ENCODE data around the gene DCAKD. TPM values are rescaled to one million over a fixed set of nuclear protein-coding genes. Genes with fewer than 3 reads are reported as not detected.
"Not testable (repeated sequence)": the region's sequence is repeated elsewhere in the genome, so short reads cannot be mapped to it uniquely, and the experiment has no call there.

Gene DCAKD
- total and polyA plus RNA-seq, 8 donors: 20.5 to 50.8 (median 44.9) TPM

GRCh38 chr17:45060382-45060796 lies 9.0 kb upstream of the DCAKD start:
- Histone ChIP-seq H3K36me3 (no peaks in the 10 kb centered on the region), H3K4me1 (peaks cover 17 to 51% of the 10 kb centered on the region in 2 donors), H3K9me3 (no peaks in the 10 kb centered on the region), H3K27ac (peak overlapping the region; percentile 76 to 93), H3K4me3 (peak overlapping the region; percentile 81 to 90), H3K27me3 (no peaks in the 10 kb centered on the region)
- DNase-seq (no peak), ATAC-seq (peak; percentile 5)
- intact Hi-C loops (cut with DNase I): no loop called here
- no peak for TF ChIP-seq CTCF (IDR thresholded peaks at IDR 0.05)

GRCh38 chr17:45052052-45052772 lies 780 bp upstream of the DCAKD start:
- peaks cover 9 to 34% of the 10 kb centered on the region in 2 donors for H3K4me1 ChIP-seq
- TF ChIP-seq CTCF (IDR thresholded peaks at IDR 0.05): no peak
- DNase-seq (peak in 2 of 4 donors; percentile 53 to 82), ATAC-seq (peak; percentile 2)
- H3K36me3 ChIP-seq: peaks cover 0 to 3% of the 10 kb centered on the region in 2 donors
- no peaks in the 10 kb centered on the region for H3K27me3 ChIP-seq
- intact Hi-C loops (cut with DNase I): no loop called here
- H3K27ac ChIP-seq: peak overlapping the region; percentile 59 to 89
- peak overlapping the region; percentile 32 to 58 for H3K4me3 ChIP-seq
- no peaks in the 10 kb centered on the region for H3K9me3 ChIP-seq

- ATAC-seq; H3K27me3 ChIP-seq; DNase-seq; intact Hi-C loops (cut with DNase I); H3K36me3 ChIP-seq; H3K9me3 ChIP-seq: not testable (repeated sequence)
- Histone ChIP-seq H3K4me1 (peaks cover 9 to 34% of the 10 kb centered on the region in 2 donors), H3K4me3 (peak overlapping the region; percentile 32 to 64), H3K27ac (peak overlapping the region in 1 of 2 donors; percentile 93)
These were observed 254 bp upstream of the DCAKD start for GRCh38 chr17:45051720-45052051.

GRCh38 chr17:45050481-45051059 lies 862 bp downstream of the DCAKD start:
- Histone ChIP-seq H3K9me3 (no peaks in the 10 kb centered on the region), H3K4me3 (peak overlapping the region; percentile 57 to 64), H3K27me3 (no peaks in the 10 kb centered on the region), H3K36me3 (peaks cover 0 to 3% of the 10 kb centered on the region in 2 donors), H3K27ac (peak overlapping the region; percentile 93), H3K4me1 (peaks cover 9 to 34% of the 10 kb centered on the region in 2 donors)
- DNase-seq (no peak), ATAC-seq (peak; percentile 22)
- intact Hi-C loops (cut with DNase I): no loop called here
- no peak for TF ChIP-seq CTCF (IDR thresholded peaks at IDR 0.05)

- intact Hi-C loops (cut with DNase I): no loop called here
- Histone ChIP-seq H3K4me3 (no peak overlapping the region), H3K27ac (no peak overlapping the region), H3K36me3 (no peaks in the 10 kb centered on the region), H3K9me3 (no peaks in the 10 kb centered on the region), H3K4me1 (peaks cover 9 to 34% of the 10 kb centered on the region in 2 donors), H3K27me3 (no peaks in the 10 kb centered on the region)
- TF ChIP-seq CTCF (IDR thresholded peaks at IDR 0.05): peak in 1 of 2 donors; percentile 11
- DNase-seq: no peak
- ATAC-seq: no peak
These were observed 2.5 kb downstream of the DCAKD start for GRCh38 chr17:45048795-45049563.
